Measurements from ENCODE around the gene SRPK2.

The SRPK2 gene

DNA sequence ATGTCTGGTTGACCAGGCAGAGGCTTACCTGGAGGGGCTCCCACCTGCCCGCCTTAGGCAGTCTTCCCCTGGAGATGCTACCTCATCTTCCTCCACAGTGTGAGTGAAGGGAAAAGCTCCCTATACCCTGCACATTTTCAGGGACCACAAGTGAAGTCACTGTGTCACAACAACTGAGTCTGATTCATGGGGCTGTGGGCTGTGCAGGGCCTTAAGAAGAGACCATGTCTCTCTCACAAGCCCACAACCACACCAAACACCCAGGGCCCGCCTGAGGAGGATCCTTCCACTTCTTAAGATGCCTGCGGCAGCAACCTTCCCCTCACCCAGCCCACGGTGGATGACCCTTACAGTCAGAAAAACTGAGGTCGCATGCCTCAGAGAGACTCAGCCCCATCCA lies 256.4 kb downstream of the SRPK2 start:
- no peak for DNase-seq

DNA sequence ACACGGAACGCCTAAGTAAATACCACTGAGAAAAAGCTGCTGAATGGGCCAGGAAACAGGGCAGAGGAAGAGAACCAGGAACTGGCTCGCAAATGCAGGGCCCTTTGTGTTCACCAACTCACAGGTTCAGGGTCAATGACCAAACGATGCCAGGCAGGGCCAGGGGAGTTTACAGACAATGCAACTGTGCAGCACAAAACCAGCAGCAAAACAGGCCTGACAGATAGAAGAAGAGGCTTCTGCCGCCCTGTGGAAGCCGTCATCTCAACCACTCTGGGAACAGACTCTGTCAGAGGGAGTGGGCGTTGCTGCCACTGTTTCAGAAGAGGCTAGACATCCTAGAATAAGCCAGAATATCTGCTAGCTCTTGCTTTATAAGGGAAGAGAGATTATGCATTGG lies 256.8 kb downstream of the SRPK2 start:
- DNase-seq = no peak

DNA sequence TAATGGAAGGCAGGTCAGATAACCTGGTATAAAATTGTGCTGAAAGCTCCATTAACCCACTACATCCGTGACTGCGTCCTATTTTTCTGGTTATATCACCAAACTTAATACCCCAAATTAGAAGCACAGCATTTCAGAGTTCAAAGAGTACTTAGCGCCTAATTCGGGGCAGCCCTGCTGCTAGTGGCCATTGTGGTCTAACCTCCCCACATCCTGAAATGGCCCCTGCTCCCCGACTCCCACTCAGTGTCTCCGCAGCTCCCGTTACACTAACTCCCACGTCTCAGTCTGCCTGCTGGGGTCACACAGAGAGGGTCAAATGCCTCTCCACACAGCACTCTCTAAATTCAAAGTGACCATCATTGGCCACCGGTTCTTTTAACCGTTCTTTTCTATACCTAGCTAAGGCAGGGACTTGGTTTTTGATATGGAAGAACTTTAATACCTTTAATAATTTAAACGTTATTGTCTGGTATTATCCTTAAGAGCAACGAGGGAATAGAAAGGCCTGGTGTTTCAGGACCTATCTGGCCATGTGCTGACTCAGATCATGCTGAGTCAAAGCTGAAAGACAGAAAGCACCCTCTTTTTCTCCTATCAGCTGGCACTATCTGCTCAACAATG lies 257.6 kb downstream of the SRPK2 start:
- DNase-seq = no peak

GRCh38 chr7:105130580-105130979 lies 258.1 kb downstream of the SRPK2 start:
- DNase-seq = no peak

DNA sequence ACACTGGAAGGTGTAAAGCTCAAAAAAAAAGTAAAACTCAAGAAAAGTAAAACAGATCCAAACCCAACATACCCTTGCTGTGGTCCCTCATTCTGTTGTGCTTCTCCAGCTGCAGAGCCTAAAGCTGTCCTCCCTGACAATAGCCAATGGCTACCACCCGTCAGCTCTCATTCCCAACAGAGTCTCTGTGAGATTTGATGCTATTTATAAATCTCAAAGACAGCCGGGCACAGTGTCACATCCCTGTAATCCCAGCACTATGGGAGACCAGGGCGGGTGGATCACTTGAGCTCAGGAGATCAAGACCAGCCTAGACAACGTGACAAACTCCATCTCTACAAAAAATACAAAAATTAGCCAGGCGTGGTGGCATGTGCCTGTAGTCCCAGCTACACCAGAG lies 258.7 kb downstream of the SRPK2 start:
- no peak for DNase-seq

DNA sequence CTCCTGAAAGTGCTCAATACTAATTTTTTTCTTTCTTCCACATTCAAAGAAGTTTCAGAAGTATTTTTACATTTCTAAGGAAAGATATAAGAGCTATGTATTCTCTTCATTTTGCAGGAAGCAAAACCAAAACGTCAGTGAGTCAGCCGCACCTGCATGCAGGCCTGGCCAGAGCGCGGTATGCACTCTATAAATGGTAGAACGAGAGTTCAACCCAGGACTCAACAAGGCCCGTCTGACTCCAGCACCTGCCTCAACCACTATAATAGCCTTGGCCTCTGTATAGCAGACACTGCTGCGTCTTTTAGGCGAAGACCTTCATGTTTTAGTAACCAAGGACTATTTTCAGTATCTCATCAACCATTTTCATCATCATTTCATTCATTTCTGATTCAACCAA lies 261.5 kb downstream of the SRPK2 start:
- no peak for DNase-seq

- DNase-seq = no peak
These were observed 262.2 kb downstream of the SRPK2 start for GRCh38 chr7:105126436-105126975.

DNA sequence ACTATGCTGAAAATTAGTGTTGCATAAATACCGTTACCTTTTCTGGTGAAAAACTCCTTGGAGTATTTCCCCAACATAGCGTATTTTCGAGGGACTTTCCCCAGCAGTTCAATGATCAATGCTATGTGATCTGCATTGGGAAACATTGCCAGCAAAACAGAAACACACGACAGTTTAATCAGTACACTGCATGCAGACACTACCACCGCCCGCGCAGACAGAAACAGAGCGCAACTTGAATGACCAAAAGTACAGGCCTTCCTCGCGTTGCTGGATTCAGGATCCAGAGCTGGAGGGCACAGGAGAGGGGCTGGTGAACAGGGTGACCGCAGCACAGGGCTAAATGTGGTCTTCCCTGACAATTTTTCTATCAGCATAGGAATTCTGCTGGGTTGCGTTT lies 263.0 kb downstream of the SRPK2 start:
- DNase-seq = no peak

GRCh38 chr7:105122619-105123018 lies 266.1 kb downstream of the SRPK2 start:
- no peak for DNase-seq

GRCh38 chr7:105118612-105119600 lies 269.8 kb downstream of the SRPK2 start:
- no peak for DNase-seq

DNA sequence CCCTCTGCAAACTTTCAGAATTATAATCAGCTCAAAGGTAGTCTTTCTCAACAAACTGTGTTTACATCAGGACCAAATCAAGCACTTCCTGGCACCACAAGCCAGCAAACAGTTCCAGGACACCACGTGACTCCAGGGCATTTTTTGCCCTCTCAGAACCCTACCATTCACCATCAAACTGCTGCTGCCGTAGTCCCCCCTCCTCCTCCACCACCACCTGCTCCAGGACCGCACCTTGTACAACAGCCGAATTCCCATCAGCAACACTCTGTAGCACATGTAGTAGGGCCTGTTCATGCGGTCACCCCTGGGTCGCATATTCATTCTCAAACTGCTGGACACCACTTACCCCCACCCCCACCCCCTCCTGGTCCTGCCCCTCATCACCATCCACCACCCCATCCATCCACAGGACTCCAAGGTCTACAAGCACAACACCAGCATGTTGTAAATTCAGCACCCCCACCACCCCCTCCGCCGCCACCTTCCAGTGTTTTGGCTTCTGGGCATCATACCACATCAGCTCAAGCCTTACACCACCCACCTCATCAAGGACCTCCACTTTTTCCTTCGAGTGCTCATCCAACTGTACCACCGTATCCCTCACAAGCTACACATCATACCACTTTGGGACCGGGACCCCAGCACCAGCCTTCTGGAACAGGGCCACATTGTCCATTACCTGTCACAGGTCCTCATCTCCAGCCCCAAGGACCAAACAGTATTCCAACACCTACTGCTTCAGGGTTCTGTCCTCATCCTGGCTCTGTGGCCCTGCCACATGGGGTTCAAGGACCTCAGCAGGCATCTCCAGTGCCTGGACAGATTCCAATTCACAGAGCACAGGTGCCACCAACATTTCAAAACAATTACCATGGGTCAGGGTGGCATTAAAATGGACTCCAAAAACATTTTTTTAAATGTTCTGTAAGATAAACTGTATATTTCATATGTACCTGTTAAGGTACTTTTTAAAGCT lies 276.0 kb downstream of the SRPK2 start:
- DNase-seq = no peak

DNA sequence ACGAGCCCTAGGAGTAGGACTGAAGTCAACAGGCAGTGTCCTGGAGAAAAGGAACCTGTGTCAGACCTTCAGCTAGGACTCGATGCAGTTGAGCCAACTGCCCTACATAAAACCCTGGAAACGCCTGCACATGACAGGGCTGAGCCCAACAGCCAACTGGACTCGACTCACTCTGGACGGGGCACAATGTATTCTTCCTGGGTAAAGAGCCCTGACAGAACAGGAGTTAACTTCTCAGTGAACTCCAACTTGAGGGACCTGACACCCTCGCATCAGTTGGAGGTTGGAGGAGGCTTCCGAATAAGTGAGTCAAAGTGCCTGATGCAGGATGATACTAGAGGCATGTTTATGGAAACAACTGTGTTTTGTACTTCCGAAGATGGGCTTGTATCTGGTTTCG lies 281.3 kb downstream of the SRPK2 start:
- no peak for DNase-seq

DNA sequence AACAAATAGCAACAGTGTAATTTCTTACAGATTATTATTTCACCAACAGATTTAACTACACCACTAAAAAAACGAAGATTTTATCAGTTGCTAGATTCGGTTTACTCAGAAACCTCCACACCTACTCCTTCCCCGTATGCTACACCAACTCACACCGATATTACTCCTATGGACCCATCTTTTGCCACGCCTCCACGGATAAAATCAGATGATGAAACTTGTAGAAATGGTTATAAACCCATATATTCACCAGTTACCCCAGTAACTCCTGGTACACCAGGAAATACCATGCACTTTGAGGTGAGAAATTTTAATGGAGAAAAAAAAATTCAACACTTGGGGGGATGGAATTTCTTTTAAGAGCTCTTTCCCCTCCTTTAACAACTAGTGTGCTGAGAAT lies 282.2 kb downstream of the SRPK2 start:
- no peak for DNase-seq

- DNase-seq = no peak
These were observed 283.1 kb downstream of the SRPK2 start for GRCh38 chr7:105105579-105105978.

- no peak for DNase-seq
These were observed 286.0 kb downstream of the SRPK2 start for GRCh38 chr7:105102557-105103352.

DNA sequence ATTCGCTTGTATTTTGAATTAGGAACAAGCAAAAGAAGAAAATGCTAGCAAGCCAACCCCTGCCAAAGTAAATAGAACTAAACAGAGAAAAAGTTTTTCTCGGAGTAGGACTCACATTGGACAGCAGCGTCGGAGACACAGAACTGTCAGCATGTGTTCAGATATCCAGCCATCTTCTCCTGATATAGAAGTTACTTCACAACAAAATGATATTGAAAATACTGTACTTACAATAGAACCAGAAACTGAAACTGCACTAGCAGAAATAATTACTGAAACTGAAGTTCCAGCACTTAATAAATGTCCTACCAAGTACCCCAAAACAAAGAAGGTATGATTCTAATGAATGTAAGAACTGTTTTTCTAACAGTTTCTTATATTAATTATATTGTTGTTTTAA lies 286.9 kb downstream of the SRPK2 start:
- DNase-seq = no peak

DNA sequence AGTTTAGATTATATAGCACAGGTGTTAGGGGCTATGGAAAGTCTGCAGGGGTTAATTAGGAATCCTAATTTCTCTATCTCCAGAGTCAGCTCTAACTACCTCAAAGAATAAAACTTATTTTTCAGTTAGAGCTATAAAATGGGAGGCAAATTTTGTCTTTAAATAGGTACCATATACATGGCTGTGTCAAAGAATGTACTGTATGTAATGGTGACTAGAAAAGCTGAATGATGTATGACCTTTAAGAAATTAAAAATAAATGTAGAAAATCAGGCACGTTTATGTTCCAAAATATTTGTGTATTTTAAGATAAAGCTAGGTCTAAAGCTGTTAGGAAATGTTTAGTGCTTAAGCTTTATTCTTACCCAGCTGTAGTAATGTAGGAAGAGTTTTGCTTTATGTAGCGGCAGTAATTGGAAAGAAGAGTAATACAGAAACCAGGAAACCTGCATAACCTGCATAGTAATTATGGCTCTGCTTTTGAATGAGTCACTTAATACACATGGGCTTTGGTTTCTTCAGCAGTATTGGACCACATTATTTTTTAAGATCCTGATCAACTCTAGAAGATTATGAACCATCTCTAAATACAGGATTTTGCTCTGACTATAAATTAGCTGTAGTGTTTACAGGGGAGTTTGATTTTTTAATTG lies 289.7 kb downstream of the SRPK2 start:
- DNase-seq = no peak

- no peak for DNase-seq
These were observed 291.1 kb downstream of the SRPK2 start for GRCh38 chr7:105097619-105098018.

GRCh38 chr7:105096306-105096705 lies 292.4 kb downstream of the SRPK2 start:
- no peak for DNase-seq

DNA sequence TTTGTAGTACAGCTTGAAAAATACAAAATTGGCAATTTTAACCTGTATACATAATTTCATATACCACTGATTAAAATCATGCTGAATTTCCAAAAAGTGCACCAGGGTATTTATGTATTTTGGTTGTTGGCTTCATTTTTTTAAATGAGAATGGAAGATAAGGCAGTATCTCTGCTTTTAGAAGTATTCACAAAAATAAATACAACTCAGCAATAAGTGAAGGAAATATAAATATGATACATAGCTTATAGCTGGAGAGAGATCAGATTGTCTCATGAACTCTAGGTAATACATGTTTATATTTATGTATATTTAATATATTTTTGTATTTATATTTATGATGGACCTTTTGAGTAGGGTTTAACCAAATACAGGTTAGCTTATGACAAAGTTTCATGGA lies 293.8 kb downstream of the SRPK2 start:
- no peak for DNase-seq

DNA sequence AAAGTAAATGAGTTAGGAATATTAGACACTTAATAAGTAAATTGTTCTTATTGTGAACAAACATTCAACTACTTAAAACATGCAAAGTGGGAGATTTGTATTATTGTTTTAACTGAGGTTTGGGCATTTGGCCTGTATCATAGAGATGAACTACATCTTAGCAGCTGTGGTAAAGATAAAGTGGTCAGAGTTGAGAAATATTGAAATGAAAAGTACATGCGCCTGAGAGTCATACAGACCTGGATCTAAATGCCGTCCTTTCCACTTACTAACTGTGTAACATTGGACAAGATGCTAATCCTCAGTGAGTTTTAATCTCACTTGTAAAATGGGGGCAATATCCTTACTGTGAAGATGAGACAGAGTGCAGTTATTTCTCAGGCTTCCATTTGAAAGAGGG lies 300.3 kb downstream of the SRPK2 start:
- no peak for DNase-seq

Data from CD4-positive, alpha-beta T cell treated with Interleukin-4 for 1 hour (primary cell).